ENCODE data around the gene SLC6A19. TPM values are rescaled to one million over a fixed set of nuclear protein-coding genes. Genes with fewer than 3 reads are reported as not detected.

Gene SLC6A19
- total RNA-seq, 1 donor from 2014 or later = not detected

DNA sequence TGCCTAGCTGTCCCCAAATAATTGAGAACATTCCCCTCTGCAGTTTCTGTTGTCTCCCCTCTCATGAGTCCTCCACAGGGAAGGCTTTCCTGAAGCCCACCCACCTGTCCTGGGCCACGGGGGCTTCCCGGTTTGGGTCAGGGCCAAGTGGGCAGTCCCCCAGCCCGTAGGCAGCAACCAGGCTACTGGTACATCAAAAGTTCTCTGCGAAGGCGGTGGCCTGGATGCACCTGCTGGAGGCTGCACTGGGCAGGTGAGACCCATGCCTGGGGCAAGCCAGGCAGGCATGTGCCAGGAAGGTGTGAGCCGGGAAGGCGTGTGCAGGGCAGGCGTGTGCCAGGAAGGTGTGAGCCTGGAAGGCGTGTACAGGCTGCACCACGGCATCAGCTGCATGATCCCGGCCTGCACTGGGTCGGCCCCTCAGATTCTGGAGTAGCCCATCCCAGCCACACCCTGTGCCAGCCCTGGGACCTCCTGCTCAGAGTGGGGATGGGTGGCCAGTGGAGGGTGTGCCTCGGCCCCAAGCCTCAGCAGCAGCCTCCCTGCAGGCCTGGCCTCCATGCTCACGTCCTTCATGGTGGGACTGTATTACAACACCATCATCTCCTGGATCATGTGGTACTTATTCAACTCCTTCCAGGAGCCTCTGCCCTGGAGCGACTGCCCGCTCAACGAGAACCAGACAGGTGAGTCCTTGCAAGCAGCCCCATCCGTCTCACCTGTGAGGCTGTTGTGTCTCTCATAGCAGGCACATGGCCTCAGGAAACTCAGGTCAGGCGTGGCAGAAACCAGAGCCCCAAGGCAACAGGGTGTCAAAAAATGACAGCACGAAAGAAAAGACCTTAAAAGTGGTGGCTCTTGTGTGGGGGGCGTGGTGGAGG, 8.7 kb downstream of the SLC6A19 start:
- no peak for ATAC-seq

- no peak for ATAC-seq
Observed at GRCh38 chr5:1210832-1211251, 9.4 kb downstream of the SLC6A19 start.

DNA sequence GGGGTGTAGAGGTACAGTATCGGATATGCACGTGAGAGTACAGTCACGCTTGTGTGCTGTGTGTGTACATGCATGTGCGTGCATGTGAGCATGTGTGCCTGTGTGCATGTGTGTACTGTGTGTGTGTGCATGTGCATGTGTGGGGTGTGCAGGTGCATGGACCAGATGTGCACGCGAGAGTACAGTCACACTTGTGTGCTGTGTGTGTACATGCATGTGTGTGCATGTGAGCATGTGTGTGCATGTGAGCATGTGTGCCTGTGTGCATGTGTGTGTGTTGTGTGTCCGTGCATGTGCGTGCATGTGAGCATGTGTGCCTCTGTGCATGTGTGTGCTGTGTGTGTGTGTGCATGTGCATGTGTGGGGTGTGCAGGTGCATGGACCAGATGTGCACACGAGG, 10.3 kb downstream of the SLC6A19 start:
- no peak for ATAC-seq

DNA sequence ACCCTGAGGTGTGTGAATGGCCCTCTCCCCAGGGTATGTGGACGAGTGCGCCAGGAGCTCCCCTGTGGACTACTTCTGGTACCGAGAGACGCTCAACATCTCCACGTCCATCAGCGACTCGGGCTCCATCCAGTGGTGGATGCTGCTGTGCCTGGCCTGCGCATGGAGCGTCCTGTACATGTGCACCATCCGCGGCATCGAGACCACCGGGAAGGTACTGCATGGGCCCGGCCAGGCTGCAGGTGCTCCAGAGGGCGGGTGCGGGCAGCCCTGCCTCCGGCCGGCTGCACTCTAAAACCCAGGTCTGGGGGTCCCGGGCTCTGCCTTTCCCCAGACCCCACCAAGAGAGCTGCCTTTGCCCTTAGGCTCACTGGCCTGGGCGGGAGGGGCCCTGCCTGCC, 10.9 kb downstream of the SLC6A19 start:
- no peak for ATAC-seq

DNA sequence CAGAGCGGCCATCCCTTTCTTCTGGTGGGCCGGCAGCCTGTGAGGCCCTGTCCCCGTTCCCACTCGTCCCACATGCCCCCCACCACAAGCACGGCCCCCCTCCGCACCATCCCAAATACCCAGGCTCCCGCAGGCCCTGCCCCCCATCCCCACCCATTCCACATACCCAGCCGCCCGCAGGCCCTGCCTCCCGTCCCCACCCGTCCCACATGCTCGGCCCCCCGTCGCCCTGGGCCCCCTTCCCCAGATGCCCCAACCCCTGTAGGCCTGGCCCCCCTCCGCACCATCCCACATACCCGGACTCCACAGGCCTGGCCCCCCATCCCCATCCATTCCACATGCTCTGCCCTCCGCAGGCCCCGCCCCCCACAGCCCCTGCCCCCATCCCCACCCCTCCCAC, 11.5 kb downstream of the SLC6A19 start:
- ATAC-seq = no peak

DNA sequence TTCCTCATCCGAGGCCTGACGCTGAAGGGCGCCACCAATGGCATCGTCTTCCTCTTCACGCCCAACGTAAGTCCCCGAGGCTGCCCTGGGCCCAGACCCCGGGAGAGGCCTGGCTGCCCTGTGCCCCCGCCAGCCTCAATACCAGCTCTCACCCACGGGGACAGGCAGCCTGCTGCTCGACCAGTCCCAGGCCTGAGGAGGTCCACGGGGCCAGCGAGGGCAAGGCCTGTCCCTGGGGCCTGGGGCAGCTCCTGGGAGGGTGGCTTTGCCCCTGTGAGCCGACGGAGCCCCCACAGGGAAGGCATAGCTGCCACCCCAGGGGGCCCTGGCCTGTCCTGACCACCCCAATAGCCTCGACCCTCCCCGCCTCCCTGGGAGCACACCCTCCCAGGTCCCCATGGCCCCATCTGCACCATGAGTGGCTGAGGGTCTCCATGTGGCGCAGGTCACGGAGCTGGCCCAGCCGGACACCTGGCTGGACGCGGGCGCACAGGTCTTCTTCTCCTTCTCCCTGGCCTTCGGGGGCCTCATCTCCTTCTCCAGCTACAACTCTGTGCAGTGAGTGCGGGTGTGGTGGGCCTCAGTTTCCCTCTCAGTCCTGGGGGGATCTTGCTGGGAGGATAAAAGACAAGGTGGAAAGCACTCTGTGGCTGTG, 12.2 kb downstream of the SLC6A19 start:
- ATAC-seq = no peak

GRCh38 chr5:1214163-1214935, 13.0 kb downstream of the SLC6A19 start:
- ATAC-seq = no peak

- no peak for ATAC-seq
Observed at GRCh38 chr5:1214936-1215220, 13.5 kb downstream of the SLC6A19 start.

DNA sequence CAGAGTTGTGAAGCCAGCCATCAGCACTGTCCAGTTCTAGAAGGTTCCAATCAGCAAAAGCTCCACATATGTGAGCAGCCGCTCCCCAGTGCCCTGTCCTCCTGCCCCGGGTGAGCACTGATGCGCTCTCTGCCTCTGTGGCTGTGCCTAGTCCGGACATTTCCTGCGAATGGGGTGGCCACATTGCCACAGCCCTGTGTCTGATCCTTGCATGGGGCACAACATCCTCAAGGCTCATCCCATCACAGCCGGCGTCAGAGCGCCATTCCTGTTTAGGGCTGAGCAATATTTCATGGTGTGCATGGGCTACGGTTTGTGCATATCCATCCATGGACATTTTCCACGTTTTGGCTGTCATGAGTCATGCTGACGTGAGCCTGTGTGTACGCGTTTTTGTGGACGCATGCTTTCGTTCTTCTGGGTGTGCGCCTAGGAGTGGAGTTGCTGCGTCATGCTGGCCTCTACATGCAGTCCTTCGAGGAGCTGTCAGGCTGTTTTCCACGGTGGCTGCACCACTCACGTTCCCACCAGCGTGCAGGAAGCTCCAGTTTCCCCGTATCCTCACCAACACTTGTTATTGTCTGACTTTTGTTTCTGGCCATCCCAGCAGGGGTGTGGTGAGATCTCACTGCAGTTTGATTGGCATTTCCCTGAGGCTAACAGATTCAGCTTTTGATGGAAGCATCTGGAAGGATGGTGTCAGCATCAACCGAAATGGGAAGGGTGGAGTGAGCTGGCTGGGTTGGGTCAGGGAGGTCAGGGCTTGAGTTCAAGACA, 14.1 kb downstream of the SLC6A19 start:
- no peak for ATAC-seq

DNA sequence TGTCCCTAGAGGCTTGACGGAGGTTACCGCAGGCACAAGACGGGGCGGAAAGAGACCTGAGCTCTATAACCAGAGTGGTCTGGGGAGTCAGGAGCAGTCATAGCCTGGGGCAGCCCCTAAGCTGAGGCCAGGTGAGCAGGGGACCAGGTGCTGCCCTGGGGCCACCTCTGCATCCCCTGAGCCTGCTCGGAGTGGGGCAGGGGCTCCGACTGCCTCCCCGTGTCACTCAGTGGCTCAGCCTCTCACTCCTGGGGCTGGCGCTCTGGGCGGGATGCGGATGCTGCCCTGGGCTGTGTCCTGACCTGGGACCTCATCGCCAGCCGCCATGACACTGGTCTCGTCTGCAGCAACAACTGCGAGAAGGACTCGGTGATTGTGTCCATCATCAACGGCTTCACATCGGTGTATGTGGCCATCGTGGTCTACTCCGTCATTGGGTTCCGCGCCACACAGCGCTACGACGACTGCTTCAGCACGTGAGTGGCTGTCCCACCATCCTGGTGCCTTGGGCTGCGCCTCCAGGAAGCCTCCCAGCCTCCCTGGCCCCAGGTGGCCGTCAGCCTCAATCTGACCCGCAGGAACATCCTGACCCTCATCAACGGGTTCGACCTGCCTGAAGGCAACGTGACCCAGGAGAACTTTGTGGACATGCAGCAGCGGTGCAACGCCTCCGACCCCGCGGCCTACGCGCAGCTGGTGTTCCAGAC, 15.0 kb downstream of the SLC6A19 start:
- no peak for ATAC-seq

DNA sequence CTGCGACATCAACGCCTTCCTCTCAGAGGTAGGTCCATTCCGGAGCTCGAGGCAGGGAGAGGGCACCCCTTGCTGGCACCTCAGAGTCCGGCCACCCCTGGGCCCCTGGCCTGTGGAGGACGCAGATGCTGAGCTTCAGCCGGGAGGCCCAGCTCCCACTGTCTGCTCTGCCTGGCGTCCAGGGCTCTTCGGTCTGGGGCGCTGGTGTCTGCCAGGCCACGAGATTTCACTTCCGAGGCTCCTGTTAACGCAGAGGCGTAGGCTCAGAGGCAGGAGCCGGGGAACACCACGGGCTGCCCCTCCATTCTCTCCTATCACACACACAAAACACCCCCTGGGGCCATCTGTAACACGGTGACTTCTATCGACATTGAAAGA, 15.5 kb downstream of the SLC6A19 start:
- no peak for ATAC-seq

DNA sequence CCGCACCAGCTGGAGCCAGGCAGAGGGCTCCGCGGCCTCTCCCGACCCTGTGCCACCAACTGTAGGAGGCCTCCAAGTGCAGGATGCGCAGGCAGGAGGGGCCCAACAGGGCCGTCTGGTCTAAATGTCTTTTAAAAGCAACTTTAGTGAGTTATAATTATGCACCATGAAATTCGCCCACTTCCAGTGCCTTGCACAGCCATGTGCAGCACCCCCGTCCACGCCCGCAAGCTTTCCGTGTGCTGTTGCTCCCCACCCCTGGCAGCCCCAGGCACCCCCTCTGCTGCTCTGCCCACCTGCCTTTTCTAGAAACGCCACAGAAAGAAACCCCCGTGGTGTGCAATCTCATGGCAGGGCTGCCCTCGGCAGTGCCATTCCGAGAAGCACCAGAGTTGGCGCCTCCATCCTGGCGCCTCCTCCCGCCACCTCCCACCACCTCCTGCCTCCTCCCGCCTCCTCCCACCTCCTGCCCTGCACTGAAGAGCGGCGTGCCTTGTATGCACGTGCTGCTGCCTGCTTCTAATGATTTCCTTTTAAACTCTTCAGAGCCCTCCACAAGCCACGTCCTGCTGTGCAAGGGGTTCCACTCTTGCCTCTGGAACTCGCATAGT, 16.3 kb downstream of the SLC6A19 start:
- no peak for ATAC-seq

GRCh38 chr5:1218351-1219080, 17.1 kb downstream of the SLC6A19 start:
- no peak for ATAC-seq

- ATAC-seq = no peak
Observed at GRCh38 chr5:1219098-1219767, 17.8 kb downstream of the SLC6A19 start.

- ATAC-seq = no peak
Observed at GRCh38 chr5:1219768-1220100, 18.3 kb downstream of the SLC6A19 start.

DNA sequence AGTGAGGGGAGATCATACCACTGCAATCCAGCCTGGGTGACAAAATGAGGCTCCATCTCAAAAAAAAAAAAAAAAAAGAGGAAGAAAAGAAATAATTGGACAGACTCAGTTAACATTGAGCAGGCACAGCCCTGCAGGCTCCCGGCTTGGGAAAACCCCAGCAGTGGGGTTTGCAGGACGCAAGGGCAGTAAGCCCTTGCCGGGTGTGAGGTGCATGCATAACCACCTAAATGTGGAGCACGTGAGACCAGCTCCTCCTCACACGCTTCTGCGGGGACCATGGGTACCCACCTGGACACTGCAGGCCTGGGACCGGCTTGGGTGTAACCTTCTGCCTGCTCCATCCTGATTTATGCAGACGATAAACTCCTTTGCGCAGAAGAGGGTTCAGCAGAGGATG, 19.0 kb downstream of the SLC6A19 start:
- no peak for ATAC-seq

GRCh38 chr5:1220831-1221230, 19.4 kb downstream of the SLC6A19 start:
- ATAC-seq = no peak

DNA sequence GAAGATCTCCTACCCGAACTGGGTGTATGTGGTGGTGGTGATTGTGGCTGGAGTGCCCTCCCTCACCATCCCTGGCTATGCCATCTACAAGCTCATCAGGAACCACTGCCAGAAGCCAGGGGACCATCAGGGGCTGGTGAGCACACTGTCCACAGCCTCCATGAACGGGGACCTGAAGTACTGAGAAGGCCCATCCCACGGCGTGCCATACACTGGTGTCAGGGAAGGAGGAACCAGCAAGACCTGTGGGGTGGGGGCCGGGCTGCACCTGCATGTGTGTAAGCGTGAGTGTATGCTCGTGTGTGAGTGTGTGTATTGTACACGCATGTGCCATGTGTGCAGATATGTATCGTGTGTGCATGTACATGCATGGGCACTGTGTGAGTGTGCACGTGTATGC, 20.3 kb downstream of the SLC6A19 start:
- ATAC-seq = no peak

GRCh38 chr5:1222147-1222546, 20.8 kb downstream of the SLC6A19 start:
- no peak for ATAC-seq

DNA sequence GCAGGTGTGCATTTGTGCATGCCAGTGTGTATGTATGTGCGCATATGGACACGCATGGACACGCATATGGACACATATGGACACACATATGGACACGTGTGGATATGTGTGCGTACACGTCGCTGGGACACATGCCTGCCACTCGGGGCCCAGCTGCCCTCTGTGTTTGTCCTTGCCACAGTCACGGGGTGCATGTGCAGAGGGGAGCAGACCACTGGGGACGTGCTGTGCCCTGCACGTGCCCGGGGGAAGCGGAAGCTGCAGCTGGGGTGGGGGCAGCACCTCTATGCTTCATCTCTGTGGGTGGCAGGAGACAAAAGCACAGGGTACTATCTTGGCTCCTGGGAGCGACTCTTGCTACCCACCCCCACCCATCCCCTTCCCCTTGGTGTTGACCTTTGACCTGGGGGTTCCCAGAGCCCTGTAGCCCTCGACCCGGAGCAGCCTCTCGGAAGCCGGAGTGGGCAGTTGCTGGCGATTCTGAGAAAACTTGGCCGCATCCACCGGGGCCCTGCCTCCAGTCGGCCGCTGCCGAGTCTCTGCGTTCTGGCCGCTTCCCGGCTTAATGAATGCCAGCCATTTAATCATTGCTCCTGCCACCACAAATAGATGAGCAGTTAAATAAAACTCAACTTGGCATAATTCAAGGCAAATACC, 21.4 kb downstream of the SLC6A19 start:
- ATAC-seq = no peak
